OCI-LY1 (cell line): ENCODE measurements around the gene CSN2.

Experiments used
- H2AFZ ChIP-seq: fragments of 200-600 bp; sonication (generic), shearing (Covaris generic); 2 replicates; pipeline ENCODE4 v1.6.0; 2014; ENCODE audit warnings: antibody characterized with exemption, mild to moderate bottlenecking, low read length
- H3F3A ChIP-seq: fragments of 200-600 bp; sonication (generic), shearing (Covaris generic); 2 replicates; pipeline ENCODE4 v1.6.0; 2014; ENCODE audit warnings: mild to moderate bottlenecking, antibody characterized with exemption, low read length, moderate library complexity; ENCODE audit not compliant: insufficient read depth
- H3K27ac ChIP-seq: fragments of 200-600 bp; sonication (generic); 2 replicates; pipeline ENCODE4 v1.5.1; 2014; ENCODE audit warnings: low read length, mixed run types, mild to moderate bottlenecking, low read depth; ENCODE audit not compliant: poor library complexity, severe bottlenecking
- H3K27me3 ChIP-seq: fragments of 200-600 bp; sonication (generic); 2 replicates; pipeline ENCODE4 v1.6.0; 2014; ENCODE audit warnings: antibody characterized with exemption, mild to moderate bottlenecking, low read length, moderate library complexity; ENCODE audit not compliant: insufficient read depth
- H3K36me3 ChIP-seq: fragments of 200-600 bp; sonication (generic); 2 replicates; pipeline ENCODE4 v1.6.1; 2014; ENCODE audit warnings: mild to moderate bottlenecking, antibody characterized with exemption, low read length, moderate library complexity, mixed read lengths; ENCODE audit not compliant: insufficient read depth
- H3K4me1 ChIP-seq: fragments of 200-600 bp; sonication (generic); 2 replicates; pipeline ENCODE4 v1.5.1; 2014; ENCODE audit warnings: mild to moderate bottlenecking, low read length, moderate library complexity; ENCODE audit not compliant: insufficient read depth, severe bottlenecking
- H3K4me2 ChIP-seq: fragments of 200-600 bp; sonication (generic), shearing (Covaris generic); 2 replicates; pipeline ENCODE4 v1.6.1; 2014; ENCODE audit warnings: low read length
- H3K4me3 ChIP-seq: fragments of 200-600 bp; sonication (generic); 2 replicates; pipeline ENCODE4 v1.5.1; 2014; ENCODE audit warnings: low read length, low read depth, mild to moderate bottlenecking, mixed read lengths; ENCODE audit not compliant: poor library complexity, severe bottlenecking
- H3K79me2 ChIP-seq: fragments of 200-600 bp; shearing (Covaris generic); 2 replicates; pipeline ENCODE4 v1.6.1; 2016; ENCODE audit warnings: mixed run types, low read length, mixed read lengths; ENCODE audit not compliant: insufficient read depth
- H3K9ac ChIP-seq: fragments of 200-600 bp; sonication (generic), shearing (Covaris generic); 2 replicates; pipeline ENCODE4 v1.6.1; 2014; ENCODE audit warnings: mild to moderate bottlenecking, low read length, mixed read lengths
- H3K9me2 ChIP-seq: fragments of 200-600 bp; sonication (generic), shearing (Covaris generic); 2 replicates; pipeline ENCODE4 v1.6.1; 2014; ENCODE audit warnings: low read depth, mild to moderate bottlenecking, low read length, mixed read lengths
- H3K9me3 ChIP-seq: fragments of 200-600 bp; shearing (Covaris generic); 2 replicates; pipeline ENCODE4 v1.6.1; 2014; ENCODE audit warnings: low read length, mixed read lengths
- H4K20me1 ChIP-seq: fragments of 200-600 bp; sonication (generic), shearing (Covaris generic); 2 replicates; pipeline ENCODE4 v1.6.0; 2016; ENCODE audit warnings: mild to moderate bottlenecking, low read length; ENCODE audit not compliant: insufficient read depth
- EZH2 ChIP-seq: fragments of 200-600 bp; sonication (generic), shearing (Covaris generic); IDR thresholded peaks from 2 replicates; pipeline ENCODE4 v1.8.0; 2017; ENCODE audit warnings: borderline replicate concordance, mixed run types, mild to moderate bottlenecking, antibody characterized with exemption, low read length, moderate library complexity, mixed read lengths
- TF ChIP-seq, protein P1 (sequence below): fragments of 200-600 bp; sonication (generic), shearing (Covaris generic); IDR thresholded peaks from 2 replicates; pipeline ENCODE4 v1.5.1; 2017; ENCODE audit warnings: mild to moderate bottlenecking, antibody characterized with exemption, low read length, moderate library complexity, mixed read lengths

CSN2 gene

DNA sequence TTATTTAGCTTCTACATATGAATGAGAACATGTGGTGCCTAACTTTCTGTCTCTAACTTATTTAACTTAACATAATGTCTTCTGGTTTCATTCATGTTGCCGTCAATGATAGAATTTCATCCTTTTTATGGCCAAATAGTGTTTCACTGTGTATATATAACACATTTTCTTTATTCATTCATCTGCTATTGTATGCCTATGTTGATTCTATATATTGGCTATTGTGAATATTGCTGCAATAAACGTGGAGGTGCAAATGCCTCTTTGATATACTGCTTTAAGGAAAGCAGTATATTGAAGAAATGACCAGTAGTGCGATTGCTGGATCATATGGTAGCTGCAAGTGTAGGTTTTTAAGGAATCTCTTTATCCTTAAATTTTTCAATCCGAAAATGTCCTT is 44.7 kb downstream of the CSN2 start:
- H3K27ac ChIP-seq, result no peak overlapping the region
- H2AFZ ChIP-seq, result no peak overlapping the region
- H3K4me1 ChIP-seq, result no peaks in the 10 kb centered on the region
- no peak for TF ChIP-seq EZH2
- TF ChIP-seq, protein P1, sequence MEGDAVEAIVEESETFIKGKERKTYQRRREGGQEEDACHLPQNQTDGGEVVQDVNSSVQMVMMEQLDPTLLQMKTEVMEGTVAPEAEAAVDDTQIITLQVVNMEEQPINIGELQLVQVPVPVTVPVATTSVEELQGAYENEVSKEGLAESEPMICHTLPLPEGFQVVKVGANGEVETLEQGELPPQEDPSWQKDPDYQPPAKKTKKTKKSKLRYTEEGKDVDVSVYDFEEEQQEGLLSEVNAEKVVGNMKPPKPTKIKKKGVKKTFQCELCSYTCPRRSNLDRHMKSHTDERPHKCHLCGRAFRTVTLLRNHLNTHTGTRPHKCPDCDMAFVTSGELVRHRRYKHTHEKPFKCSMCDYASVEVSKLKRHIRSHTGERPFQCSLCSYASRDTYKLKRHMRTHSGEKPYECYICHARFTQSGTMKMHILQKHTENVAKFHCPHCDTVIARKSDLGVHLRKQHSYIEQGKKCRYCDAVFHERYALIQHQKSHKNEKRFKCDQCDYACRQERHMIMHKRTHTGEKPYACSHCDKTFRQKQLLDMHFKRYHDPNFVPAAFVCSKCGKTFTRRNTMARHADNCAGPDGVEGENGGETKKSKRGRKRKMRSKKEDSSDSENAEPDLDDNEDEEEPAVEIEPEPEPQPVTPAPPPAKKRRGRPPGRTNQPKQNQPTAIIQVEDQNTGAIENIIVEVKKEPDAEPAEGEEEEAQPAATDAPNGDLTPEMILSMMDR, result no peak
- H3K4me3 ChIP-seq, result no peak overlapping the region
- H3K36me3 ChIP-seq, result no peaks in the 10 kb centered on the region
- no peaks in the 10 kb centered on the region for H3K79me2 ChIP-seq
- H4K20me1 ChIP-seq, result no peaks in the 10 kb centered on the region
- no peaks in the 10 kb centered on the region for H3K9me2 ChIP-seq
- no peak overlapping the region for H3K4me2 ChIP-seq
- no peaks in the 10 kb centered on the region for H3F3A ChIP-seq
- no peaks in the 10 kb centered on the region for H3K9me3 ChIP-seq
- no peak overlapping the region for H3K9ac ChIP-seq
- H3K27me3 ChIP-seq, result no peaks in the 10 kb centered on the region

DNA sequence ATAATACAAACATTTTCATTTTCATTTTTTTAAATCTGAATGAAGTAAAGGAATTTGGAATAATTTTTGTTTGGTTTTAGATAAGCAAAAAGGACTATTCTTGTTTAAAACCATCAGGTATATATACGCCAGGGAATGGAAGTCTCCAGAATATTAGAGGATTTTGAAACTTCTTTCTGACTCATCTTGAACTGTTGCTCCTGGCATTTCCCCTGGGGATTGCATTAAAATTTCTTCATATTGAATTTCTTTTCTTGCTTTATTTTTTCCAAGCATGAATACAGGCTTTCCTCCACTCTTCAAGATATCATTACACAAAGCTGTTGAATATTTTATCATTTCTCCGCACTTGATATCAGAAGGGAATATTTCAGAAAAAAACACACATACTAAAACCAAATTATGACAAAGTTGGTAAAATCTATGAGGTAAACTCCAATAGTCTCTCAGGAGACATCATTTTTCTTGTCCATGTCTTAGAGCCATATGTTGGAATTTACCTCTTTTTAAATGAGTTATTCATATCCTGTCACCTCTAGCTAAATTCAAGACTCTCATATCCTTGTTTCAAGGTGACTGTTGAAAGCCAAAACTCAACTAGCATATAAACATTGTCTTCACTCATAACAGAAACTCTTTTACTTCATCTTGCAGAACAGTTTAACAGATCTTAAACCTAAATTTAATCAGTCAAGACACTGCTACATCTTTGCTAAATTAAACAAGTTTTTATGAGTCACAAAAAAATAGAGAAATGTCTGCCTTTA is 55.3 kb downstream of the CSN2 start:
- Histone ChIP-seq H3K4me2 (no peak overlapping the region), H4K20me1 (no peaks in the 10 kb centered on the region), H3K9me3 (no peaks in the 10 kb centered on the region), H3K79me2 (no peaks in the 10 kb centered on the region), H3K27ac (no peak overlapping the region), H3K36me3 (no peaks in the 10 kb centered on the region), H3K9ac (no peak overlapping the region), H3K4me1 (no peaks in the 10 kb centered on the region), H3F3A (no peaks in the 10 kb centered on the region), H3K27me3 (no peaks in the 10 kb centered on the region), H3K9me2 (no peaks in the 10 kb centered on the region), H3K4me3 (no peak overlapping the region), H2AFZ (no peak overlapping the region)
- no peak for TF ChIP-seq EZH2
- TF ChIP-seq, protein P1, result no peak

DNA sequence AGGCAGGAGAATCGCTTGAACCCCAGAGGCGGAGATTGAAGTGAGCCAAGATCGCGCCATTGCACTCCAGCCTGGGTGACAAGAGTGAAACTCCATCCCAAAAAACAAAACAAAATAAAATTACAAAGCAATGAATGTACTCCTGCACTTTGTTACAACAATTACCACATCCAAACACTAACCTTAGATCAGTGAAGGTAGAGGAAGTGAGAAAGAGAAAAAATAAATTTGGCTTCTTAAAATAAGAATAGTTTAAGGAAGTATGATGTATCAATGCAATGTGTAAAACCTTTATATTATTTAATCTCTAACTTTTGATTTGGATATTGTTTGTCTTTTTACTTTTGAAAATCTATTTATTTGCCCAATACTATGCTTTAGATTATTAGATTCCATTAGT is 56.3 kb downstream of the CSN2 start:
- no peaks in the 10 kb centered on the region for H4K20me1 ChIP-seq
- H2AFZ ChIP-seq, result no peak overlapping the region
- H3K9ac ChIP-seq, result no peak overlapping the region
- no peaks in the 10 kb centered on the region for H3K9me2 ChIP-seq
- H3K4me3 ChIP-seq, result no peak overlapping the region
- no peak overlapping the region for H3K4me2 ChIP-seq
- H3F3A ChIP-seq, result no peaks in the 10 kb centered on the region
- no peak overlapping the region for H3K27ac ChIP-seq
- H3K27me3 ChIP-seq, result no peaks in the 10 kb centered on the region
- H3K9me3 ChIP-seq, result no peaks in the 10 kb centered on the region
- H3K36me3 ChIP-seq, result no peaks in the 10 kb centered on the region
- no peaks in the 10 kb centered on the region for H3K79me2 ChIP-seq
- TF ChIP-seq, protein P1, result no peak
- TF ChIP-seq EZH2, result no peak
- no peaks in the 10 kb centered on the region for H3K4me1 ChIP-seq
